Hepatocyte (in vitro differentiated cells): ENCODE results near the gene TAPBPL. TPM values are rescaled to one million over a fixed set of nuclear protein-coding genes. Genes with fewer than 3 reads are reported as not detected.
"Not testable (repeated sequence)": the region's sequence is repeated elsewhere in the genome, so short reads cannot be mapped to it uniquely, and the experiment has no call there.

Source experiments
- DNase-seq: peaks from one replicate; pipeline ENCODE4 v3.0.0-alpha.2; 2016; ENCODE audit warnings: low spot score
- H2AFZ ChIP-seq: fragments of 200-600 bp; sonication (generic); 2 replicates; pipeline ENCODE4 v1.6.0; 2016; ENCODE audit warnings: antibody characterized with exemption, mild to moderate bottlenecking
- H3K27ac ChIP-seq: fragments of 200-600 bp; sonication (generic); 2 replicates; pipeline ENCODE4 v1.5.1; 2016; ENCODE audit warnings: mild to moderate bottlenecking
- H3K27me3 ChIP-seq: fragments of 200-600 bp; sonication (generic); 2 replicates; pipeline ENCODE4 v1.6.1; 2016
- H3K36me3 ChIP-seq: fragments of 200-600 bp; sonication (generic); replicated peaks from 2 replicates; pipeline ENCODE4 v1.5.1; 2016; ENCODE audit warnings: low read depth; ENCODE audit not compliant: insufficient read depth
- H3K4me1 ChIP-seq: fragments of 200-600 bp; sonication (generic); 2 replicates; pipeline ENCODE4 v1.5.1; 2016; ENCODE audit warnings: mild to moderate bottlenecking, moderate library complexity; ENCODE audit not compliant: insufficient read depth
- H3K4me2 ChIP-seq: fragments of 200-600 bp; sonication (generic); 2 replicates; pipeline ENCODE4 v1.6.0; 2016
- H3K4me3 ChIP-seq: fragments of 200-600 bp; sonication (generic); 2 replicates; pipeline ENCODE4 v1.5.1; 2016; ENCODE audit warnings: mild to moderate bottlenecking
- H3K79me2 ChIP-seq: fragments of 200-600 bp; sonication (generic); 2 replicates; pipeline ENCODE4 v1.6.0; 2017; ENCODE audit warnings: mild to moderate bottlenecking
- H3K9me2 ChIP-seq: fragments of 200-600 bp; sonication (generic); replicated peaks from 2 replicates; pipeline ENCODE4 v1.6.0; 2017; ENCODE audit warnings: mild to moderate bottlenecking; ENCODE audit not compliant: insufficient read depth
- H3K9me3 ChIP-seq: fragments of 200-600 bp; sonication (generic); 2 replicates; pipeline ENCODE4 v1.5.1; 2016; ENCODE audit warnings: low read depth, mild to moderate bottlenecking
- H4K20me1 ChIP-seq: fragments of 200-600 bp; sonication (generic); 2 replicates; pipeline ENCODE4 v1.6.0; 2016; ENCODE audit warnings: mild to moderate bottlenecking; ENCODE audit not compliant: insufficient read depth, poor library complexity, severe bottlenecking
- EZH2 ChIP-seq: fragments of 200-600 bp; sonication (generic); IDR thresholded peaks from 2 replicates; pipeline ENCODE4 v1.6.1; 2016; ENCODE audit warnings: antibody characterized with exemption, mild to moderate bottlenecking, borderline replicate concordance
- EZH2phosphoT487 ChIP-seq: fragments of 200-600 bp; sonication (generic); IDR thresholded peaks from one replicate; pipeline ENCODE4 v1.6.1; 2018; ENCODE audit warnings: antibody characterized with exemption, mild to moderate bottlenecking, low read depth, moderate library complexity; ENCODE audit not compliant: unreplicated experiment, severe bottlenecking
- WGBS: methylation state at CpG from one replicate; pipeline ENCODE4 v1.1.6; 2016; ENCODE audit warnings: low lambda C conversion rate; ENCODE audit errors: missing lambda C conversion rate; 5-methylcytosine and 5-hydroxymethylcytosine counted together
- polyA plus RNA-seq: library from polyadenylated mRNA; unstranded; fragments of >200 nt; fragmentation: Nextera tagmentation; extraction: Ambion mirVana; gene quantifications from 2 replicates; pipeline ENCODE4 v1.2.1, GENCODE V29; 2016
- total RNA-seq: library from RNA; depleted of rRNA; stranded (reverse); fragments of >200 nt; gene quantifications from 2 replicates; pipeline ENCODE4 v1.2.3, GENCODE V29; 2014
- TF ChIP-seq, protein P1 (sequence below): fragments of 200-600 bp; sonication (generic); IDR thresholded peaks from 2 replicates; pipeline ENCODE4 v1.5.1; 2016; ENCODE audit warnings: antibody characterized with exemption, mild to moderate bottlenecking; ENCODE audit not compliant: poor library complexity

TAPBPL gene
- total and polyA plus RNA-seq, 2 experiments from 2014 or later, result 8.2 to 9.7 TPM

DNA sequence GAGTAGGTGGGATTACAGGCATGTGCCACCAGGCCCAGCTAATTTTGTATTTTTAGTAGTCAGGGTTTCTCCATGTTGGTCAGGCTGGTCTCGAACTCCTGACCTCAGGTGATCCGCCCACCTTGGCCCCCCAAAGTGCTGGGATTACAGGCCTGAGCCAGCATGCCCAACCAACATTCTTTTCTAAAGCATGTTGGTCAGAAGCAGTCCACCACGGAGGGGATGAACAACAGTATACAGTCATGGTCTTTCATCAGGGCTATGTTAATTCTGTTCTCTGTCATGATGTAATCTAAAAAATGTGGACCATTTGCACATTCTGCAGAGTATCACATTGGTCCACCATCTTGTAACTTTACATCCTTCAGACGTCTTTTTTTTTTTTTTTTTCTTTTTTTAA lies 37.6 kb downstream of the TAPBPL start:
- Histone ChIP-seq H4K20me1 (no peaks in the 10 kb centered on the region), H2AFZ (no peak overlapping the region), H3K4me3 (no peak overlapping the region), H3K4me2 (no peak overlapping the region), H3K36me3 (no peaks in the 10 kb centered on the region), H3K9me2 (no peaks in the 10 kb centered on the region), H3K9me3 (no peaks in the 10 kb centered on the region), H3K27me3 (no peaks in the 10 kb centered on the region), H3K27ac (no peak overlapping the region), H3K4me1 (peaks cover 5% of the 10 kb centered on the region), H3K79me2 (peaks cover 16% of the 10 kb centered on the region)
- TF ChIP-seq EZH2 (no peak), EZH2phosphoT487 (no peak)
- TF ChIP-seq, protein P1, sequence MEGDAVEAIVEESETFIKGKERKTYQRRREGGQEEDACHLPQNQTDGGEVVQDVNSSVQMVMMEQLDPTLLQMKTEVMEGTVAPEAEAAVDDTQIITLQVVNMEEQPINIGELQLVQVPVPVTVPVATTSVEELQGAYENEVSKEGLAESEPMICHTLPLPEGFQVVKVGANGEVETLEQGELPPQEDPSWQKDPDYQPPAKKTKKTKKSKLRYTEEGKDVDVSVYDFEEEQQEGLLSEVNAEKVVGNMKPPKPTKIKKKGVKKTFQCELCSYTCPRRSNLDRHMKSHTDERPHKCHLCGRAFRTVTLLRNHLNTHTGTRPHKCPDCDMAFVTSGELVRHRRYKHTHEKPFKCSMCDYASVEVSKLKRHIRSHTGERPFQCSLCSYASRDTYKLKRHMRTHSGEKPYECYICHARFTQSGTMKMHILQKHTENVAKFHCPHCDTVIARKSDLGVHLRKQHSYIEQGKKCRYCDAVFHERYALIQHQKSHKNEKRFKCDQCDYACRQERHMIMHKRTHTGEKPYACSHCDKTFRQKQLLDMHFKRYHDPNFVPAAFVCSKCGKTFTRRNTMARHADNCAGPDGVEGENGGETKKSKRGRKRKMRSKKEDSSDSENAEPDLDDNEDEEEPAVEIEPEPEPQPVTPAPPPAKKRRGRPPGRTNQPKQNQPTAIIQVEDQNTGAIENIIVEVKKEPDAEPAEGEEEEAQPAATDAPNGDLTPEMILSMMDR, result no peak
- WGBS, result 72% methylated on average over 4 of the region's 4 CpGs
- no peak for DNase-seq

DNA sequence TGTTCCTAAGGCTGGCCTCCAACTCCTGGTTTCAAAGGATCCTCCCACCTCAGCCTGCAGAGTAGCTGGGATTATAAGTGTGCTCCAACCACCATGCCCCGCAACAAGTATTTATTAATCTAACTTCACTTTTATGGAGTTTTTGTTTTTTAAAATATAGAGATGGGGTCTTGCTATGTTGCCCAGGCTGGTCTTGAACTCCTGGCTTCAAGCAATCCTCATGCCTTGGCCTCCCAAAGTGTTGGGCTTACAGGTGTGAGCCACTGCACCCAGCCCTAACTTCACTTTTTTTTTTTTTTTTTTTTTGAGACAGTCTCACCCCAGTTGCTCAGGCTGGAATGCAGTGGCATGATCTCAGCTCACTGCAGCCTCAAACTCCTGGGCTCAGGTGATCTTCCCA lies 38.8 kb downstream of the TAPBPL start:
- not testable (repeated sequence) for H3K4me2 ChIP-seq, H4K20me1 ChIP-seq, H3K27ac ChIP-seq, H3K4me3 ChIP-seq, H3K36me3 ChIP-seq, H3K9me3 ChIP-seq, H2AFZ ChIP-seq, H3K27me3 ChIP-seq, H3K9me2 ChIP-seq, DNase-seq
- peaks cover 15% of the 10 kb centered on the region for H3K4me1 ChIP-seq
- peaks cover 29% of the 10 kb centered on the region for H3K79me2 ChIP-seq
- WGBS, result 100% methylated on average over 1 of the region's 1 CpG

DNA sequence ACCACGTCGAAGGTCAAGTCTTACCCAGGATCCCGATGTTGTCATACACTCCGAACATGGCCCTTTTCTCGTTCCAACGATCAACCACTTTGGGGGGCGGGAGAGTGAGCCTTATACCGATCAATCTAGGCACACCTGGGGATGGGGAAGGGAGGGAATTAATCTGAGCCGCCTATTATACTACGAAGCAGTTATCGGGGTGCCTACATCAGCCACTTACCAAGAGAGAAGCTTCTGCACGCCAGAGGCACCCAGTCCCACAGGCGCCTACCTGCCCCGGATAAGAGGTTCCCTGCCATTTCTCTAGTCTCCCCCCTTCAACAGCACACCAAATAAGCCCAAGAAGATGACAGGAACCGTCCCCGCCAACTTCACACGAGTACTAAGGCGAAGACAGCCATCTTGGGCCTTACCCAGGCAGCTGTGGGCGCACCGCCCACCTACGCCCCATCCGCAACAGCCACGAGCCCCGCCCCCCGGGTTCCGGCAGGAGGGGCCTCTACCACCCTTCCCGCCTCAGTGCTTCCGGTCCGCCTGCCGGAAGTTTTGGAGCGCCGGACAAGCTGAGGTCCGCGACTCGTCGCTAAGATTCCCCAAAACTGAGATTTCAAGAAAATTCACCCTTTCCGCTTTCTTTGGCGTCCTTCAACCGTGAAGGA lies 41.1 kb downstream of the TAPBPL start, which contains the start of gene MRPL51:
Gene MRPL51 (minus strand): TSS at position 425 of the 659 bp plus-strand sequence. CDS start 126 bp downstream, at position 299.
- Histone ChIP-seq H3K36me3 (no peaks in the 10 kb centered on the region), H3K4me3 (peak within 1 kb of the TSS; percentile 74), H3K4me1 (peaks cover 16% of the 10 kb centered on the region), H3K9me2 (no peaks in the 10 kb centered on the region), H3K27me3 (no peaks in the 10 kb centered on the region), H3K4me2 (peak within 1 kb of the TSS; percentile 94), H3K9me3 (no peaks in the 10 kb centered on the region), H3K79me2 (peaks cover 44% of the 10 kb centered on the region), H3K27ac (peak within 1 kb of the TSS; percentile 97), H4K20me1 (no peaks in the 10 kb centered on the region), H2AFZ (peak within 1 kb of the TSS; percentile 82)
- WGBS, result 2% methylated on average over 39 of the region's 39 CpGs
- TF ChIP-seq EZH2 (no peak), EZH2phosphoT487 (no peak)
- TF ChIP-seq, protein P1, result no peak
- DNase-seq, result peak; percentile 99

DNA sequence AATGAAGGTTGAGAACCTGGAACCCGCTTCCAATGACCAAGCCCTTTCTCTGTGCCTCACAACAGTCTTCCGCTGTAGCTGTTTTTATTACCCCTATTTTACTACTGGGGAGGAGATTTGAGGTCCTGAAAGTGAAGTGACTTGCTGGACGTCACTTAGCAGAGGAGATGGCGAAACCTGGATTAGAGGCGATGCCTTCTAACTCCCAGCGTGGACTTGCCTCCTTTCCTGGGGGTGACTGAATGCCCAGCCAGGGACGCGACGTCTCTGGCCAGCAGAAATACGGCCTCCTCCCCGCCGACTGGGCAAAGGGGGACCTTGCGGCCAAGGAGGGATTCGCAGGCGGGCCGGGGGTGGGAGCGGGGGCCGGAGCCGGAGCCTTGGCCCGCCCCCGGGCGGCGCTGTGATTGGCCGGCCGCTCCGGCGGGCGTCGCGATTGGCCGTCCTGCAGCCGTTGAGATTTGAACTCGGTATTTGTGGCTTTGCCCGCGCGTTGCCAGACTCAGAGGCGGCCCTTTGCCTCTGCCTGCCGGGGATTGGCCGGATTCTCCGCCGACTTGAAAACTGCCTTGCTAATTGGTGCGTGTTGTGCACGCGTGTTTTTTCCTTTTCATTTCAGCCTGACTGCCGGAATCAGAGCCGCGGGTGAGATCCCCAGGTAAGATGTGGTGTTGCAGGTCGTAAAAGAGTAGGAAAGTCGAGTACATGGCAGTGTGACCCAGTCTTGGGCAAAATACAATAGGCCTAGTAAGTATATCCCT lies 41.8 kb downstream of the TAPBPL start, which contains the start of gene NCAPD2:
Gene NCAPD2 (plus strand): TSS at position 606 of the 761 bp plus-strand sequence. CDS start 997 bp downstream, outside the sequence.
- TF ChIP-seq, protein P1, result no peak
- TF ChIP-seq EZH2, result no peak
- no peak for TF ChIP-seq EZH2phosphoT487
- H3K4me2 ChIP-seq, result peak within 1 kb of the TSS; percentile 94
- peaks cover 16% of the 10 kb centered on the region for H3K4me1 ChIP-seq
- peaks cover 51% of the 10 kb centered on the region for H3K79me2 ChIP-seq
- peak within 1 kb of the TSS; percentile 74 for H3K4me3 ChIP-seq
- no peaks in the 10 kb centered on the region for H3K9me3 ChIP-seq
- peak within 1 kb of the TSS; percentile 97 for H3K27ac ChIP-seq
- H2AFZ ChIP-seq, result peak within 1 kb of the TSS; percentile 82
- H3K9me2 ChIP-seq, result no peaks in the 10 kb centered on the region
- no peaks in the 10 kb centered on the region for H3K27me3 ChIP-seq
- no peaks in the 10 kb centered on the region for H4K20me1 ChIP-seq
- DNase-seq, result peak; percentile 97
- no peaks in the 10 kb centered on the region for H3K36me3 ChIP-seq
- under 1% methylated on average over 48 of the region's 49 CpGs for WGBS
